Measurements from ENCODE around the gene SKP2.

SKP2 gene

DNA sequence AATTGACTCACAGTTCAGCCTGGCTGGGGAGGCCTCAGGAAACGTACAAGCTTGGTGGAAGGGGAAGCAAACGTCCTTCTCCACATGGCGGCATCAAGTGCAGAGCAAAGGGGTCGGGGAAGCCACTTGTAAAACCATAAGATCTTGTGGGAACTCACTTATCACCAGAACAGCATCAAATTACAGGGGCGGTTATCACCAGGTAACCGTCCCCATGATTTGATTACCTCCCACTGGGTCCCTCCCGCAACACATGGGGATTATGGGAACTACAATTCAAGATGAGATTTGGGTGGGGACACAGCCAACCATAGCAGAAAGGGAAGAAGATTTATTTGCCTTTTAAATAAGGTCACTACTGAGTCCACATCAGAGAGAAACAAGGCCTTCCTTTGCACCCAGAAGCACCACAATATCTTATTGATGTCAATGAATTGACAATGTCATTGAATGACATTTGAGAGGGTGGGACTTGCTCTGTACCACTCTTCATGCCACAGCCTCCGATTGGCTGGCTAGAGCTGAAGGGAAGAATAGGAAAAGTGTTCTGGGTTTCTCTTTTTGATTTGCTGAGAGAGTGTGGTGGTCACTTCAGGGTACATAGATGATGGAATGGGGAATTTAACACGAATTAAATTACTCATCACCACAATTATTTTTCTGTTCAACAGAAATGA is 11.0 kb downstream of the SKP2 start:
- TF ChIP-seq FOXM1 (IDR thresholded peaks at IDR 0.05; ENCODE audit: borderline replicate concordance, low read depth) (no peak), CREB1 (IDR thresholded peaks at IDR 0.05; ENCODE audit: low read depth) (no peak)

DNA sequence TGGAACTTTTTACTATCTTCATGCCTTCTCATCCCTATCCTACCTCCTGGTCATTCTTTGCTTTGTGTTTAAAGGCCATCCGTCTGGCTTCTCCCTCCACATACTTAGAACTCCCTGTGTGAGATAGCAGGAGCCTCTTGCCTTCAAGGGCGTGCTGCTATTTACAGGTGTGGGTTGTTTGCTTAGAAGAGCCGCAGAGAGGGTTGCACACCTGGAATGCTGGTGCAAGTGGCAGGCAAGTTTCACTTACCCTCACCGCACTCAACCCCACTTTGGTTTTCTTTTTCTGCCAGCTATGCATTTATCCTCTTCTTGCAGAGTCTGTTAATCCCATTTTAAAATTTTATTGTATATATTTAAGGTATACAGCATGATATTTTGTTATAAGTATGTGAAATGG is 12.6 kb downstream of the SKP2 start:
- no peak for TF ChIP-seq TEAD4 (IDR thresholded peaks at IDR 0.05)
- no peak for TF ChIP-seq FOXM1 (IDR thresholded peaks at IDR 0.05; ENCODE audit: borderline replicate concordance, low read depth)
- TF ChIP-seq EP300 (IDR thresholded peaks at IDR 0.05; ENCODE audit: borderline replicate concordance) = no peak
- TF ChIP-seq, protein P1, sequence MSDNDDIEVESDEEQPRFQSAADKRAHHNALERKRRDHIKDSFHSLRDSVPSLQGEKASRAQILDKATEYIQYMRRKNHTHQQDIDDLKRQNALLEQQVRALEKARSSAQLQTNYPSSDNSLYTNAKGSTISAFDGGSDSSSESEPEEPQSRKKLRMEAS (IDR thresholded peaks at IDR 0.05) = no peak
- TF ChIP-seq, protein P2, sequence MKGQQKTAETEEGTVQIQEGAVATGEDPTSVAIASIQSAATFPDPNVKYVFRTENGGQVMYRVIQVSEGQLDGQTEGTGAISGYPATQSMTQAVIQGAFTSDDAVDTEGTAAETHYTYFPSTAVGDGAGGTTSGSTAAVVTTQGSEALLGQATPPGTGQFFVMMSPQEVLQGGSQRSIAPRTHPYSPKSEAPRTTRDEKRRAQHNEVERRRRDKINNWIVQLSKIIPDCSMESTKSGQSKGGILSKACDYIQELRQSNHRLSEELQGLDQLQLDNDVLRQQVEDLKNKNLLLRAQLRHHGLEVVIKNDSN (IDR thresholded peaks at IDR 0.05) = no peak
- TF ChIP-seq CREB1 (IDR thresholded peaks at IDR 0.05; ENCODE audit: low read depth) = no peak
- TF ChIP-seq TCF12 (IDR thresholded peaks at IDR 0.05; ENCODE audit: low read depth) = no peak
- TF ChIP-seq NFIC (IDR thresholded peaks at IDR 0.05) = no peak
- TF ChIP-seq YY1 (IDR thresholded peaks at IDR 0.05; ENCODE audit: low read depth) = no peak
- TF ChIP-seq CEBPB (IDR thresholded peaks at IDR 0.05) = no peak
- no peak for TF ChIP-seq EGR1 (IDR thresholded peaks at IDR 0.05)
- no peak for TF ChIP-seq TAF1 (IDR thresholded peaks at IDR 0.05; ENCODE audit: low read depth)
- no peak for TF ChIP-seq ZBTB7A (IDR thresholded peaks at IDR 0.05; ENCODE audit: low read depth)
- TF ChIP-seq RAD21 (IDR thresholded peaks at IDR 0.05; ENCODE audit: low read depth) = no peak
- TF ChIP-seq, protein P3, sequence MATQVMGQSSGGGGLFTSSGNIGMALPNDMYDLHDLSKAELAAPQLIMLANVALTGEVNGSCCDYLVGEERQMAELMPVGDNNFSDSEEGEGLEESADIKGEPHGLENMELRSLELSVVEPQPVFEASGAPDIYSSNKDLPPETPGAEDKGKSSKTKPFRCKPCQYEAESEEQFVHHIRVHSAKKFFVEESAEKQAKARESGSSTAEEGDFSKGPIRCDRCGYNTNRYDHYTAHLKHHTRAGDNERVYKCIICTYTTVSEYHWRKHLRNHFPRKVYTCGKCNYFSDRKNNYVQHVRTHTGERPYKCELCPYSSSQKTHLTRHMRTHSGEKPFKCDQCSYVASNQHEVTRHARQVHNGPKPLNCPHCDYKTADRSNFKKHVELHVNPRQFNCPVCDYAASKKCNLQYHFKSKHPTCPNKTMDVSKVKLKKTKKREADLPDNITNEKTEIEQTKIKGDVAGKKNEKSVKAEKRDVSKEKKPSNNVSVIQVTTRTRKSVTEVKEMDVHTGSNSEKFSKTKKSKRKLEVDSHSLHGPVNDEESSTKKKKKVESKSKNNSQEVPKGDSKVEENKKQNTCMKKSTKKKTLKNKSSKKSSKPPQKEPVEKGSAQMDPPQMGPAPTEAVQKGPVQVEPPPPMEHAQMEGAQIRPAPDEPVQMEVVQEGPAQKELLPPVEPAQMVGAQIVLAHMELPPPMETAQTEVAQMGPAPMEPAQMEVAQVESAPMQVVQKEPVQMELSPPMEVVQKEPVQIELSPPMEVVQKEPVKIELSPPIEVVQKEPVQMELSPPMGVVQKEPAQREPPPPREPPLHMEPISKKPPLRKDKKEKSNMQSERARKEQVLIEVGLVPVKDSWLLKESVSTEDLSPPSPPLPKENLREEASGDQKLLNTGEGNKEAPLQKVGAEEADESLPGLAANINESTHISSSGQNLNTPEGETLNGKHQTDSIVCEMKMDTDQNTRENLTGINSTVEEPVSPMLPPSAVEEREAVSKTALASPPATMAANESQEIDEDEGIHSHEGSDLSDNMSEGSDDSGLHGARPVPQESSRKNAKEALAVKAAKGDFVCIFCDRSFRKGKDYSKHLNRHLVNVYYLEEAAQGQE (IDR thresholded peaks at IDR 0.05; ENCODE audit: low read depth) = no peak

DNA sequence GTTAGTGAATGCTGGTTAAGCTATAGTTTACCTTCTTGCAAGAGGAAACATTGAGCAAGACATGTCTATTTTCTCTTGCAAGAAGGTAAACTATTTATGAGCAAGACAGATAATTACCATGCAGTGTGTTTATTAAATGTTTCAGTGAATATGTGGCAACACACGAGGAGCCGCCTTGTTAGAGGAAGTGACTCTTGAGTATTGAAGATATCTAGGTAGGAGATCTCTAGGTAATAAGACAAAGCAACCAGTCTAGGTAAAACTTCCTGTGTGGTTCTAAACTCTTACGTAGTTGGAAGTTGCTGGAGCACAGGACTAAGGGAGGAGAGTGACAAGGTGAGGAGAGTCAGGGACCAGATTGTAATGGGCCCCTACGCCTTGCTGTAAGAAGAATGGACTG is 16.8 kb downstream of the SKP2 start:
- TF ChIP-seq RAD21 (IDR thresholded peaks at IDR 0.05; ENCODE audit: low read depth) (no peak), TCF12 (IDR thresholded peaks at IDR 0.05; ENCODE audit: low read depth) (no peak), EGR1 (IDR thresholded peaks at IDR 0.05) (no peak), NFIC (IDR thresholded peaks at IDR 0.05) (no peak), YY1 (IDR thresholded peaks at IDR 0.05; ENCODE audit: low read depth) (no peak), CREB1 (IDR thresholded peaks at IDR 0.05; ENCODE audit: low read depth) (no peak), TAF1 (IDR thresholded peaks at IDR 0.05; ENCODE audit: low read depth) (no peak), ZBTB7A (IDR thresholded peaks at IDR 0.05; ENCODE audit: low read depth) (no peak), FOXM1 (IDR thresholded peaks at IDR 0.05; ENCODE audit: borderline replicate concordance, low read depth) (no peak)
- TF ChIP-seq, protein P1 (IDR thresholded peaks at IDR 0.05) = no peak
- TF ChIP-seq, protein P3 (IDR thresholded peaks at IDR 0.05; ENCODE audit: low read depth) = no peak
- TF ChIP-seq, protein P2 (IDR thresholded peaks at IDR 0.05) = no peak

DNA sequence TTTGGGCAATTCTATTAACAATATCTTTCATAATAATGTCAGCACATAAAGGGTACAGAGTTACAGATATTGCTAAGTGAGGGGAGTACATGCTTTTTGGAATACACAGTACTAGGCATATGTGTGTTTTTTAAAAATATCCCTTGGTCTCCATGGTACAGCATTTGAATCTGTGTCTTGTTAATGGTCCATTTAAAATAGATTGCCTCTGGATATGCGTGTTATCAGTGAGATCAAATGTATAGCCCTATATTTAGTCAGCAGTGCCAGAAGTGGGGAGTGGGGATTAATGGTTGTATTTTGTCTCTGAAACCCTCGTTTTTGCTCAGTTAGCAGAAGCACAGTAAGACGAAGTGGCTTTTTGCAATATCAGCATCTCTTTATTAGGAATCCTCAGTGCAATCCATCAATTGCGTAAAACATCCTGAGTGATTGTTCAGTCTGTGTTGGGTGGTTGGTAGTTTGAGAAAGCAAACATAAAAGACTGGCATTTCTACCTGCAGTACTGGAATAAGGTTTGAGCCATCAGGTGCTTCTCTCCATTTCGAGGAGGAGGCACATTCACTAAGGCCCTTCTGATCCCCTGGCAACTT is 19.0 kb downstream of the SKP2 start:
- TF ChIP-seq RAD21 (IDR thresholded peaks at IDR 0.05; ENCODE audit: low read depth) (no peak), ZBTB7A (IDR thresholded peaks at IDR 0.05; ENCODE audit: low read depth) (no peak), CREB1 (IDR thresholded peaks at IDR 0.05; ENCODE audit: low read depth) (no peak), YY1 (IDR thresholded peaks at IDR 0.05; ENCODE audit: low read depth) (no peak), FOXM1 (IDR thresholded peaks at IDR 0.05; ENCODE audit: borderline replicate concordance, low read depth) (no peak), CEBPB (IDR thresholded peaks at IDR 0.05) (no peak), TEAD4 (IDR thresholded peaks at IDR 0.05) (no peak)
- TF ChIP-seq, protein P3 (IDR thresholded peaks at IDR 0.05; ENCODE audit: low read depth) = no peak
